ENCODE results near the gene SMIM5.
A peak's percentile ranks its signal among the peaks of the same experiment; 100 is the strongest.

Gene SMIM5

DNA sequence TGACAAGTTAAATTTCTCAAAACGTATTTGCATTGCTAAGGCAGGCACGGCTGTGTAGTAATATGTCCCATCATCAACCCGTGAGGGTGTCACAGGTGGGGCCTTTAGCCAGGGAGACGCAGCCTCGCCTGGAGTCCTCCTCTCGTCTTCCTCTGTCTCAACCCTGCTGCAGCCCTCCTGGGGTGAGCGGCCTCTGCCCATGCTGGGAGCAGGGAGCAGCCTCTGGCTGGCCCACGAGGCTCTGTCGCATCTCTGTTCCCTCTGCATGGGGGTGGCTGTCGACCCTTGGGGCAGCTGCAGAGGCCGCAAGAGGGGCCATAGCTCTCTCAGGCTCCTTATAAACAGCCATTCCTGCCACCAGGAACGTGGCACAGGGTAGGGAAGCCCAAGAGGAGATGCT is 806 bp upstream of the SMIM5 start:
- Histone ChIP-seq H3K4me3 (ENCODE audit: low read depth, low read length) (no peak overlapping the region), H3K79me2 (ENCODE audit: control insufficient read depth, insufficient read depth, low read length, poor library complexity) (no peaks in the 10 kb centered on the region), H3K9ac (ENCODE audit: low read length) (no peak overlapping the region), H2BK5ac (ENCODE audit: low read depth, low read length, poor library complexity) (no peak overlapping the region), H3K36me3 (ENCODE audit: control insufficient read depth in 1 of 2, insufficient read depth in 2 of 2, low read length in 2 of 2) (peaks cover 12 to 14% of the 10 kb centered on the region in 2 experiments), H3K4ac (ENCODE audit: low read depth, low read length) (no peak overlapping the region), H3K4me1 (ENCODE audit: control insufficient read depth in 1 of 2, insufficient read depth in 2 of 2, low read length in 2 of 2) (peaks cover 11 to 13% of the 10 kb centered on the region in 2 experiments), H2BK12ac (ENCODE audit: low read length) (no peak overlapping the region), H3K27ac (ENCODE audit: low read depth, low read length) (no peak overlapping the region), H3K4me2 (ENCODE audit: low read length) (no peak overlapping the region), H4K8ac (ENCODE audit: low read depth, low read length) (no peak overlapping the region), H4K12ac (ENCODE audit: low read depth, low read length) (no peak overlapping the region), H4K91ac (ENCODE audit: low read depth, low read length) (no peak overlapping the region), H2AK5ac (ENCODE audit: low read length) (no peak overlapping the region), H3K27me3 (ENCODE audit: insufficient read depth, low read length) (no peaks in the 10 kb centered on the region), H3K18ac (ENCODE audit: low read length) (no peak overlapping the region), H3K79me1 (ENCODE audit: low read length) (peaks cover 4% of the 10 kb centered on the region), H3K14ac (ENCODE audit: low read length) (no peak overlapping the region), H2AFZ (ENCODE audit: insufficient read depth, low read length, poor library complexity) (no peak overlapping the region), H3K23ac (ENCODE audit: low read length) (no peak overlapping the region), H3K9me3 (ENCODE audit: insufficient read depth, low read depth, low read length) (peaks cover 3% of the 10 kb centered on the region), H2BK120ac (ENCODE audit: insufficient read depth, low read length, poor library complexity) (no peak overlapping the region)
- no peak for DNase-seq
- no CpG with 5 or more reads among the region's 12 CpGs for WGBS (ENCODE audit: extremely low coverage, insufficient coverage, insufficient read length)

DNA sequence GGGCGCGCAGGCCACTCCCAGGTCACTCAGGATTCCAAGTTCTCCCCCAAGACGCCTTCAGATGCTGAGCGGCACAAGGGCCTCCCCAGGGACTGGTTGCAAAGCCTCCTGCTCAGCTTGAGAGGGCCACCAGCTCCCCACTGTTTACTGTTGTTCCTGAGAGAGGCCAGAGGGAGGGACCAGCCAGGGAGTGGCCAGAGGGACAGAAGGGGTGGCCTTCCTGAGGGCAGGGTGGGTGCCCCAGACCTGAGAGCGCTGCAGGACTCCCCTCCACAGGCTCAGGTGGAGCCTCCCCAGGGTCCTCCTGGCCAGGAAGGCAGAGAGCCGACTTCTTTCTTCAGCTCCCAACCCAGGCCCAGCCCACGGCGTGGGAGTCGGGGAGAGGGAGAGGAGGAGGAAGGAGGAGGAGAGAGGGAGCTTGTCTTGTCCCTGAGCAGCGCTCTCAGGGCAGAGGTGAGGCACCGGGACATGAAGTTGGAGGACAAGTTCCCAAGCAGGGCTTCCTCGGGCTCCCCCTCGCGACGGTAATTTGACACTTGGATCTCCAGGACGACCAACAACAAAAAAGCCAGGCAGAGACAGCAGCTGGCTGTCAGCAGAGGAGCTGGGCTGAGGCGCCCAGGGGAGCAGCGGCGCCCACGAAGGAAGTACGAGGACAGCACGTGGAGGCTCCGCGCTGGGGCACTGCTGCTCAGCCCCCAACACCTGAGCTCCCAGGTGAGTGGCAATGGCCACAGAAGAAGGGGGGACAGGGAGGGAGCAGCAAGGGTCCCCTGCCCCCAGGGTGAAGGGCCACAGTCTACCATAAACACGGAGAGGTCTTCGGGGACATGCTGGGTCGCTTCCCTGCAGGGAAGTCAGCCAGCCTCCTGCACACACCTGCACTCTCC is 497 bp downstream of the SMIM5 start:
- peak overlapping the region; percentile 21 for H3K18ac ChIP-seq (ENCODE audit: low read length)
- DNase-seq = peak; percentile 98 to 99
- H4K12ac ChIP-seq (ENCODE audit: low read depth, low read length) = no peak overlapping the region
- H2BK5ac ChIP-seq (ENCODE audit: low read depth, low read length, poor library complexity) = no peak overlapping the region
- no peak overlapping the region for H3K9ac ChIP-seq (ENCODE audit: low read length)
- peak overlapping the region; percentile 60 for H4K91ac ChIP-seq (ENCODE audit: low read depth, low read length)
- H3K79me1 ChIP-seq (ENCODE audit: low read length) = peaks cover 4% of the 10 kb centered on the region
- peak overlapping the region; percentile 17 for H4K8ac ChIP-seq (ENCODE audit: low read depth, low read length)
- peak overlapping the region; percentile 41 for H3K14ac ChIP-seq (ENCODE audit: low read length)
- H3K4me1 ChIP-seq (ENCODE audit: control insufficient read depth in 1 of 2, insufficient read depth in 2 of 2, low read length in 2 of 2) = peaks cover 11 to 13% of the 10 kb centered on the region in 2 experiments
- peak overlapping the region; percentile 47 for H3K4me2 ChIP-seq (ENCODE audit: low read length)
- peak overlapping the region; percentile 38 for H2BK12ac ChIP-seq (ENCODE audit: low read length)
- no CpG with 5 or more reads among the region's 27 CpGs for WGBS (ENCODE audit: extremely low coverage, insufficient coverage, insufficient read length)
- no peak overlapping the region for H3K23ac ChIP-seq (ENCODE audit: low read length)
- H3K27me3 ChIP-seq (ENCODE audit: insufficient read depth, low read length) = no peaks in the 10 kb centered on the region
- H3K36me3 ChIP-seq (ENCODE audit: control insufficient read depth in 1 of 2, insufficient read depth in 2 of 2, low read length in 2 of 2) = peaks cover 8 to 11% of the 10 kb centered on the region in 2 experiments
- peaks cover 3% of the 10 kb centered on the region for H3K9me3 ChIP-seq (ENCODE audit: insufficient read depth, low read depth, low read length)
- H2BK120ac ChIP-seq (ENCODE audit: insufficient read depth, low read length, poor library complexity) = peak overlapping the region; percentile 9
- H3K4ac ChIP-seq (ENCODE audit: low read depth, low read length) = peak overlapping the region; percentile 9
- peak overlapping the region; percentile 24 for H2AFZ ChIP-seq (ENCODE audit: insufficient read depth, low read length, poor library complexity)
- H3K27ac ChIP-seq (ENCODE audit: low read depth, low read length) = peak overlapping the region; percentile 41
- H2AK5ac ChIP-seq (ENCODE audit: low read length) = peak overlapping the region; percentile 14
- H3K79me2 ChIP-seq (ENCODE audit: control insufficient read depth, insufficient read depth, low read length, poor library complexity) = no peaks in the 10 kb centered on the region
- no peak overlapping the region for H3K4me3 ChIP-seq (ENCODE audit: low read depth, low read length)

DNA sequence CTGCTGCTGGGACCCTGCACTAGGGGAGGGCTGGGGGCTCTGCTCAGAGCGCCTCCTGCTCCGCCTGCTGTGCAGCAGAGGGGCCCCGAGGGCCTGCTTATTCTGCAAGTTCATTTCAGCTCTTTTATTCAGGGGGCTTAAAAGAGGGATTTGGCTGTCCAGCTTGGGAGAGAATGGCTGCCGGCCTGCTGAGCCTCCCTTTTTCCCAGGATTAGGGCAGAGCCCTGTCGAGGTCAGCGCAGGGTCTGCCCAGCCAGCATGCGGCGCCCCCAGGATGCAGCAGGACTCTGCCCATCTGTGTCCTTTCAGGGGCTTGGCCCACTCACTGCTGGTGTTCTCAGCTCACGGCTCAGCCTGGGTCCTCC is 1.1 kb downstream of the SMIM5 start:
- Histone ChIP-seq H3K18ac (ENCODE audit: low read length) (no peak overlapping the region), H3K27me3 (ENCODE audit: insufficient read depth, low read length) (no peaks in the 10 kb centered on the region), H4K12ac (ENCODE audit: low read depth, low read length) (no peak overlapping the region), H3K4me1 (ENCODE audit: control insufficient read depth in 1 of 2, insufficient read depth in 2 of 2, low read length in 2 of 2) (peaks cover 11 to 13% of the 10 kb centered on the region in 2 experiments), H2AK5ac (ENCODE audit: low read length) (no peak overlapping the region), H4K91ac (ENCODE audit: low read depth, low read length) (no peak overlapping the region), H3K9ac (ENCODE audit: low read length) (no peak overlapping the region), H3K36me3 (ENCODE audit: control insufficient read depth in 1 of 2, insufficient read depth in 2 of 2, low read length in 2 of 2) (peaks cover 8 to 14% of the 10 kb centered on the region in 2 experiments), H2BK120ac (ENCODE audit: insufficient read depth, low read length, poor library complexity) (no peak overlapping the region), H3K14ac (ENCODE audit: low read length) (no peak overlapping the region), H3K4me3 (ENCODE audit: low read depth, low read length) (no peak overlapping the region), H2AFZ (ENCODE audit: insufficient read depth, low read length, poor library complexity) (no peak overlapping the region), H3K79me1 (ENCODE audit: low read length) (peaks cover 6% of the 10 kb centered on the region), H3K4ac (ENCODE audit: low read depth, low read length) (no peak overlapping the region), H4K8ac (ENCODE audit: low read depth, low read length) (no peak overlapping the region), H3K27ac (ENCODE audit: low read depth, low read length) (no peak overlapping the region), H2BK5ac (ENCODE audit: low read depth, low read length, poor library complexity) (no peak overlapping the region), H3K23ac (ENCODE audit: low read length) (no peak overlapping the region), H2BK12ac (ENCODE audit: low read length) (no peak overlapping the region), H3K4me2 (ENCODE audit: low read length) (no peak overlapping the region), H3K79me2 (ENCODE audit: control insufficient read depth, insufficient read depth, low read length, poor library complexity) (no peaks in the 10 kb centered on the region), H3K9me3 (ENCODE audit: insufficient read depth, low read depth, low read length) (peaks cover 3% of the 10 kb centered on the region)
- no peak for DNase-seq
- no CpG with 5 or more reads among the region's 9 CpGs for WGBS (ENCODE audit: extremely low coverage, insufficient coverage, insufficient read length)

DNA sequence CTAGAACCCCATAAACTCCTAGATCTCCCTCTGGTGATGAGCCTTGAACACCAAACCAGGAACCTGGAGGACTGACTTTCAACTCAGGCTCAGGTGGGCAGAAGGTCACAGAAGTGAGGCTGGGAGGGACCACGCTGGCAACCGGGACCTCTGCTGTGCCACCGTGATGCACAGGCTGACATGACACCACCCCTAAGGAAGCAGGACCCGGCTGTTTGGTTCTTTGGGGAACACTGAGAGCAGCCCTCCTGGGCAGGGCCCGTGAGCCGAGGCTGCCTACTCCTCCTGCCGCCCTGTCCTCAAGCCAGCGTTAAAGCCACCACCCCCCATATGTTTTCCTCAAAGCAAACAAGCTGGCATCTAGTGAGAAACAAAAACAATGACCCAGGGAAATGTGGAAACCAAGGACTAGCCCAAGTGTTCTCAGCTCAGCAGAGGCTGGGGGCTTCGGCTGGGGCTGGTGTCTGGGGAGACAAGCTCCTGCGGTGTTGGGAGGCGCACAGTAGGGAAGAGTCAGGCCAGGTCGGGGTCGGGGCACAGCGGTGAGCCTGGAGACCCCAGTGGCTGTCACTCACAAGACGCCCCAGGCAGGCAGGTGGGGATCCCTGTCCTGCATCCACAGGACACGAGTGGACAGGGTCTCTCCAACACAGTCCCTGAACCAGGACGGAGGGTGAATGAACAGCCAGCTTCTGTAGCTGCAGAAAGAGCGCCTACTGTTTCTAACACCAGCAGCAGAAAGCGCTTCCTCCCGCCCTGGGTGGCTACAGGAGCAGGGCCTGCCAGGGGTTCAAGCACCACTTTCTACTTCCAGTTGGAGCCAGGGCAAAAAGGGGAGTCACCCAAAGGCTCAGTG is 1.7 kb downstream of the SMIM5 start:
- Histone ChIP-seq H2BK5ac (ENCODE audit: low read depth, low read length, poor library complexity) (no peak overlapping the region), H3K79me2 (ENCODE audit: control insufficient read depth, insufficient read depth, low read length, poor library complexity) (no peaks in the 10 kb centered on the region), H4K12ac (ENCODE audit: low read depth, low read length) (no peak overlapping the region), H3K27me3 (ENCODE audit: insufficient read depth, low read length) (no peaks in the 10 kb centered on the region), H2BK12ac (ENCODE audit: low read length) (no peak overlapping the region), H2AK5ac (ENCODE audit: low read length) (no peak overlapping the region), H4K8ac (ENCODE audit: low read depth, low read length) (no peak overlapping the region), H2AFZ (ENCODE audit: insufficient read depth, low read length, poor library complexity) (no peak overlapping the region), H3K4me2 (ENCODE audit: low read length) (no peak overlapping the region), H3K14ac (ENCODE audit: low read length) (no peak overlapping the region), H3K27ac (ENCODE audit: low read depth, low read length) (no peak overlapping the region), H3K9ac (ENCODE audit: low read length) (no peak overlapping the region), H4K91ac (ENCODE audit: low read depth, low read length) (no peak overlapping the region), H3K4me1 (ENCODE audit: control insufficient read depth in 1 of 2, insufficient read depth in 2 of 2, low read length in 2 of 2) (peaks cover 16 to 18% of the 10 kb centered on the region in 2 experiments), H3K23ac (ENCODE audit: low read length) (no peak overlapping the region), H2BK120ac (ENCODE audit: insufficient read depth, low read length, poor library complexity) (no peak overlapping the region), H3K4me3 (ENCODE audit: low read depth, low read length) (no peak overlapping the region), H3K9me3 (ENCODE audit: insufficient read depth, low read depth, low read length) (peaks cover 1% of the 10 kb centered on the region), H3K4ac (ENCODE audit: low read depth, low read length) (no peak overlapping the region), H3K36me3 (ENCODE audit: control insufficient read depth in 1 of 2, insufficient read depth in 2 of 2, low read length in 2 of 2) (peaks cover 8 to 14% of the 10 kb centered on the region in 2 experiments), H3K79me1 (ENCODE audit: low read length) (peaks cover 9% of the 10 kb centered on the region), H3K18ac (ENCODE audit: low read length) (no peak overlapping the region)
- DNase-seq = no peak
- no CpG with 5 or more reads among the region's 20 CpGs for WGBS (ENCODE audit: extremely low coverage, insufficient coverage, insufficient read length)

Data from trophoblast cell (in vitro differentiated cells and primary cell).